GM19467 (cell line): ENCODE results near the gene DNAJC27.

Experiments used
- ATAC-seq: cut with Tn5 transposase; IDR thresholded peaks from one replicate; pipeline ENCODE4 v1.9.1; 2021; ENCODE audit warnings: mild to moderate bottlenecking, moderate library complexity; ENCODE audit not compliant: unreplicated experiment

DNAJC27 gene

DNA sequence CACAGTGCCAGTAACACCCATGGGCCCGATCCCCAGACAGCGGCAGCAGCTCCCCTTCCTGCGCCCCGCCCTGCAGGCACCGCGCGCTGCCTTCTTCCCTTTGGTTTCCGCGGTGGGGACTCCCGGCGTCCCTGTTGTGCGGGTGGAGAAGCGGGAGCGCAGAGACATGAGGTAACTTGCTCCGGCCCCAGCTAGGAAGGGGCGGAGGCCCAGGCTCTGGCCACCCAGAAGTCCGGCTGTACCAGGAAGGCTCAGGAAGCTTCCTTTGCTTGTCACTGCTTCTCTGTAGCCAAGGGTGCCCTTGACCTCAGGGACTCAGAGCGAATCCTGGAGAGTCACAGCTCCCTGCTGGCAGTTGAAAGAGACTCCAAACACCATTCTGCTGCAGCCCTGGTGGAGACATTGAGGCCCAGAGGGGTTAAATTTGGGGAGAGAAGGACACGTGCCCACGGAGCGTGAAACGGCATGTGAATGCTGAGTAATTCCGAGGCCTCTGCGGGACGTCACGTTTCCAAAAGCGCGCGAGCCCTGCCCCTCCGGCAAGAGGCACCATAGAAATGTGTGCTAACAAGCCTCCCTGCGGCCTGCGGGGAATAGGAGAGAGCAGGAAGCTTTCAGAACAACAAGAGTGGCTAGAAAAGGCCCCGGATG lies 45.0 kb downstream of the DNAJC27 start:
- no peak for ATAC-seq

GRCh38 chr2:24926220-24926601 lies 45.5 kb downstream of the DNAJC27 start:
- ATAC-seq = no peak

GRCh38 chr2:24925815-24926214 lies 45.9 kb downstream of the DNAJC27 start:
- no peak for ATAC-seq

- ATAC-seq = no peak
Observed at GRCh38 chr2:24924732-24925131, 47.0 kb downstream of the DNAJC27 start.

GRCh38 chr2:24924266-24924665 lies 47.5 kb downstream of the DNAJC27 start:
- ATAC-seq = no peak

DNA sequence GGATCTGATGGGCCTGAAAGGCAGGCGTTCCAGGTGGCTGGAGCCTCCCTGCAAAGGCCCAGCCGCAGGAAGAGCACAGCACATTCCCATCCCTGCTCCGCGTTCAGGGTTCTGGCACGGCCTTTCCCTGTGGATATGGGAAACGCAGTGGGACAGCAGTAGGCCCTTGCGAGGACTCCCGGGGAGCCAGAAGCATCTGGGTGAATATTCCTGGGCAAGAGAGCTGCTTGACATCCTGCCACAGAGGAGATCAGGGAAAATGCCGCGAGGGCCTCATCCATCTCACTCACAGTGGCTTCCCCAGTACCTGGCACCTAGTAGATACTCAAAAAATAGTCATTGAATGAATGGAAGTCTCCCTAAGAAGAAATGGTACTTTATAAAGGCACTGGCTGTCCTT lies 48.6 kb downstream of the DNAJC27 start:
- ATAC-seq = no peak

- ATAC-seq = no peak
Observed at GRCh38 chr2:24922556-24922955, 49.2 kb downstream of the DNAJC27 start.

GRCh38 chr2:24920809-24921441 lies 50.8 kb downstream of the DNAJC27 start:
- ATAC-seq = no peak

- peak; percentile 55 for ATAC-seq
Observed at GRCh38 chr2:24920098-24920808, 51.5 kb downstream of the DNAJC27 start, which contains the start of gene ADCY3. Gene ADCY3, minus strand, starts transcription at chr2:24920237. Its CDS starts 1,250 bp downstream, at chr2:24918987.

GRCh38 chr2:24919506-24920097 lies 52.2 kb downstream of the DNAJC27 start:
- ATAC-seq = peak; percentile 17

DNA sequence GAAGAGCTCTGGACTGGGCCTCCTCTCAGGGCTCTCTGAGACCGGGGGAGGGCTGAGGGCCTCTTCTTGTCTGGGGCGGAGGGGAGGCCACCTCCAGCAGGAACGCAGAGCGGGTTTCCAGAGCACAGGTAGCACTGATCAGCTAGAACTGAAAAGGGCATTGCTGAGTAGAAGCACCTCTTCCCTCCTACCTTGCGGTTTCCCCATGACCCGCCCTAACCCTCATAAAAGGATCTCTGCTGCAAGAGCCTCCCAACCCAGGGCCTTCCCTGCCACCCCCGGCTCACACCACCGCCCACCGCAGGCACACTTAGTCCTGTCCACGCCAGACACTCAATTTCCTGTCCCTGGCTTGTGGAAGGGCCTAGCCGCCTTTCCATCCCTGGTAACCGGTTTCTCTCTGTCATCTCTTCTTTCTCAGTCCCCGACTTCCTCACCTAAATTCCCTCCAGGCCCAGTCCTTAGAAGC lies 52.7 kb downstream of the DNAJC27 start:
- ATAC-seq = peak; percentile 15

GRCh38 chr2:24918326-24919036 lies 53.3 kb downstream of the DNAJC27 start:
- no peak for ATAC-seq

DNA sequence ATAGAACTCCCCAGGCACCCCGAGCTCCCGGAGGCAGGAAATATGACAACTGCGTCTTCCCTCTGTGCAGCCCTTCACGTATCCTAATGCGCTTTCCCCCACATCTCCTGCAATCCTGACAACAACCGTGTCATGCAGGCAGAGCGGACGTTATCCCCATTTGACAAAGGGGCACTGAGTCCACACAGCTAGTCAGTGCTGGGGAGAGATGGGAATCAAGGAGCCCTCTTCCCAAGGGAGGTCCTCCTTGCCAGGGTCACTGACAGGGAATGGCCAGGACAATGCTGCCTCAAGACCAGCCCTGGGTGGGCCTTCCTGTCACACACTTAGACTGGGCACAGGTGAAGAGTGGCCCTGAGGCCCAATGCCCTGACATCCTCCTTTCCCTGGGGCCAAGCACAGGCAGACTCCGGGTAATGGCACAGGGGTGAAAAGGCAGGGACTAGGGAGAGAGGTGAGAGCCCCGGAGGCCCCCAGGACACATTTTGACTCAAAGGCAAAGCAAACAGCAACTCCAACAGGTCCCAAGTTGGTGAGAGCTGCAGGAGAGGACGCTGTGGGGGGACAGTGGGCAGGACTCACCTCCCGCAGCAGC lies 53.9 kb downstream of the DNAJC27 start:
- ATAC-seq = no peak

GRCh38 chr2:24917086-24917485 lies 54.7 kb downstream of the DNAJC27 start:
- ATAC-seq = no peak

- no peak for ATAC-seq
Observed at GRCh38 chr2:24915796-24916195, 56.0 kb downstream of the DNAJC27 start.

DNA sequence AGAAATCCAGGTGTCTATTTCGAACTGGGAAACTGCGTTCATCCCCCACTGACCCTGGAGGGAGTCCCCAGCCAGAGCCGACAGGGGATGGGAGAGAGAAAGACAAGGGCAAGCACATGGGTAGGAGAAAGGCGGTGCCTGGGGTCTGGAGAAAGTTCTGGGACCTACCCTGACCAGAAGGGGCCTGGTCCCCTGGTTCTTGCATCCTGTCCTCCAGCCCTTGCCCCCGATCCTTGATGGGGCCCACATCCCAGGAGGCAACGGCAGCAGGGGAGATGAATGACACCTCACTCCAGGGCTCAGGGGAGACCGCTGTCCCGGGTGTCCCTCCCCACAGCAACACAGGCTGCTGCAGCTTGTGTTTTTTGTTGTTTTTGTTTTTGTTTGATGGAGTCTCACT lies 56.6 kb downstream of the DNAJC27 start:
- ATAC-seq = no peak

GRCh38 chr2:24914713-24915112 lies 57.0 kb downstream of the DNAJC27 start:
- ATAC-seq = no peak

GRCh38 chr2:24913911-24914310 lies 57.8 kb downstream of the DNAJC27 start:
- no peak for ATAC-seq

GRCh38 chr2:24912986-24913385 lies 58.8 kb downstream of the DNAJC27 start:
- no peak for ATAC-seq

DNA sequence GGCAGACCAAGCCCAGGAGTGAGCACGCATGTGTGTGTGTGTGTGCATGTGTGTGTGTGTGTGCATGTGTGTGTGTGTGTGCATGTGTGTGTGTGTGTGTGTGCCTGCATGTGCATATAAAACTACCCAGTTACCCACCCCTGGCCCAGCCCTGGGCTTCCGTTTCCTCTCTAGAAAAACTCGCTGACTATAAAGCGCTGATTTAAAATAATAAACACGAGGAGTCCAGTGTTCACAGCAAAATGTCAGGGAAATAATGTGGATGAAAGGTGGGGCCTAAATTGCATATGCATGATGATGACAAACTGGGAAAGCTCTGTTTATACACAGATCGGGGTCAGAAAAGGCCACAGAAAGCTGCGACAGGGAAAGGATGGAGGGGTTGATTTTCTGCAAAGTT lies 59.2 kb downstream of the DNAJC27 start:
- no peak for ATAC-seq

- no peak for ATAC-seq
Observed at GRCh38 chr2:24910245-24910644, 61.5 kb downstream of the DNAJC27 start.
